ENCODE results near the gene PTPRA.

DNA sequence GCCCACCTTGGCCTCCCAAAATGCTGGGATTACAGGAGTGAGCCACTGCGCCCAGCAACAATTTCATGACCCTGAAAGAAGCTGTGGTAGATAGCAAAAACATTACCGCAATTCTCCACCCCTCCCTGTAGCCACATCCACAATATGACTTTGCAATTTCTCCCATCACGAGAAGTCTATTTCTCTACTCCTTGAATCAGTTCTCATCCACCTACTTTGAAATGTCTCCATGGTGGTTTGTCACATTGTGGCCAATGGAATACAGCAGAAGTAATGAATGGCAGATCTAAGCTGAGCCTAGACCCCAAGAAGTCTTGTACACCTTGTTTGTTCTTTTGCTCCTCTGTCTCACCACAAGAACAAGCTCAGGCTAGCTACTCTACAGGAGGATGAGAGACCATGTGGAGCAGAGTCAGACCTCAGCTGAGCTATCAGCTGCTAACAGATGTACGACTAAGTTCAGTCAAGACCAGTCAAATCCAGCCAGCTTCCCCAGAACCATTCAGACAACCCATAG lies 204.4 kb downstream of the PTPRA start:
- TF ChIP-seq, protein P1, sequence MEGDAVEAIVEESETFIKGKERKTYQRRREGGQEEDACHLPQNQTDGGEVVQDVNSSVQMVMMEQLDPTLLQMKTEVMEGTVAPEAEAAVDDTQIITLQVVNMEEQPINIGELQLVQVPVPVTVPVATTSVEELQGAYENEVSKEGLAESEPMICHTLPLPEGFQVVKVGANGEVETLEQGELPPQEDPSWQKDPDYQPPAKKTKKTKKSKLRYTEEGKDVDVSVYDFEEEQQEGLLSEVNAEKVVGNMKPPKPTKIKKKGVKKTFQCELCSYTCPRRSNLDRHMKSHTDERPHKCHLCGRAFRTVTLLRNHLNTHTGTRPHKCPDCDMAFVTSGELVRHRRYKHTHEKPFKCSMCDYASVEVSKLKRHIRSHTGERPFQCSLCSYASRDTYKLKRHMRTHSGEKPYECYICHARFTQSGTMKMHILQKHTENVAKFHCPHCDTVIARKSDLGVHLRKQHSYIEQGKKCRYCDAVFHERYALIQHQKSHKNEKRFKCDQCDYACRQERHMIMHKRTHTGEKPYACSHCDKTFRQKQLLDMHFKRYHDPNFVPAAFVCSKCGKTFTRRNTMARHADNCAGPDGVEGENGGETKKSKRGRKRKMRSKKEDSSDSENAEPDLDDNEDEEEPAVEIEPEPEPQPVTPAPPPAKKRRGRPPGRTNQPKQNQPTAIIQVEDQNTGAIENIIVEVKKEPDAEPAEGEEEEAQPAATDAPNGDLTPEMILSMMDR (IDR thresholded peaks at IDR 0.05; ENCODE audit: low read depth, low read length, poor library complexity, severe bottlenecking) = no peak
- TF ChIP-seq EZH2phosphoT487 (IDR thresholded peaks at IDR 0.05; ENCODE audit: borderline replicate concordance, low read length) = no peak
